Muscle of leg (tissue), 11 donors: ENCODE data around the gene FOSL1. TPM values are rescaled to one million over a fixed set of nuclear protein-coding genes. Genes with fewer than 3 reads are reported as not detected.

ENCODE experiments used
- DNase-seq: peaks from one replicate; pipeline ENCODE4 v3.0.0; 2013
- H3K27ac ChIP-seq: one replicate; pipeline ENCODE4 v1.5.1; 2013; ENCODE audit warnings: mild to moderate bottlenecking, low read length, control low read depth
- H3K27me3 ChIP-seq: one replicate; pipeline ENCODE4 v1.6.1; 2013; ENCODE audit warnings: low read length; ENCODE audit not compliant: control insufficient read depth, insufficient read depth
- H3K36me3 ChIP-seq: one replicate; pipeline ENCODE4 v1.6.1; 2013; ENCODE audit warnings: low read length; ENCODE audit not compliant: control insufficient read depth, insufficient read depth
- H3K4me1 ChIP-seq: one replicate; pipeline ENCODE4 v1.6.1; 2013; ENCODE audit warnings: low read length; ENCODE audit not compliant: control insufficient read depth, insufficient read depth
- H3K4me3 ChIP-seq: one replicate; pipeline ENCODE4 v1.5.1; 2013; ENCODE audit warnings: low read length, control low read depth
- H3K9me3 ChIP-seq: replicated peaks from 2 replicates; pipeline ENCODE4 v1.6.1; 2013; ENCODE audit warnings: low read depth, low read length; ENCODE audit not compliant: control insufficient read depth
- WGBS: methylation state at CpG from one replicate; pipeline ENCODE4 v1.1.5; 2013; ENCODE audit warnings: missing lambda C conversion rate; ENCODE audit not compliant: insufficient coverage; 5-methylcytosine and 5-hydroxymethylcytosine counted together
- polyA plus RNA-seq, 8 donors: library from polyadenylated mRNA; unstranded; fragments of 120-200 nt; gene quantifications; one replicate each; pipeline versions ENCODE4 v1.2.1 to v1.2.3, GENCODE V29; 2013; ENCODE audit warnings: inconsistent platforms in 1 of 8, low replicate concordance in 1 of 8; ENCODE audit not compliant: insufficient read length in 8 of 8, insufficient read depth in 1 of 8
- total RNA-seq: library from RNA; stranded (reverse); fragments of 120-200 nt; gene quantifications from one replicate; pipeline ENCODE4 v1.2.4, GENCODE V29; 2013

The FOSL1 gene
- total and polyA plus RNA-seq, 9 donors, result 0.19 to 0.66 (median 0.46) TPM; not detected in 1

DNA sequence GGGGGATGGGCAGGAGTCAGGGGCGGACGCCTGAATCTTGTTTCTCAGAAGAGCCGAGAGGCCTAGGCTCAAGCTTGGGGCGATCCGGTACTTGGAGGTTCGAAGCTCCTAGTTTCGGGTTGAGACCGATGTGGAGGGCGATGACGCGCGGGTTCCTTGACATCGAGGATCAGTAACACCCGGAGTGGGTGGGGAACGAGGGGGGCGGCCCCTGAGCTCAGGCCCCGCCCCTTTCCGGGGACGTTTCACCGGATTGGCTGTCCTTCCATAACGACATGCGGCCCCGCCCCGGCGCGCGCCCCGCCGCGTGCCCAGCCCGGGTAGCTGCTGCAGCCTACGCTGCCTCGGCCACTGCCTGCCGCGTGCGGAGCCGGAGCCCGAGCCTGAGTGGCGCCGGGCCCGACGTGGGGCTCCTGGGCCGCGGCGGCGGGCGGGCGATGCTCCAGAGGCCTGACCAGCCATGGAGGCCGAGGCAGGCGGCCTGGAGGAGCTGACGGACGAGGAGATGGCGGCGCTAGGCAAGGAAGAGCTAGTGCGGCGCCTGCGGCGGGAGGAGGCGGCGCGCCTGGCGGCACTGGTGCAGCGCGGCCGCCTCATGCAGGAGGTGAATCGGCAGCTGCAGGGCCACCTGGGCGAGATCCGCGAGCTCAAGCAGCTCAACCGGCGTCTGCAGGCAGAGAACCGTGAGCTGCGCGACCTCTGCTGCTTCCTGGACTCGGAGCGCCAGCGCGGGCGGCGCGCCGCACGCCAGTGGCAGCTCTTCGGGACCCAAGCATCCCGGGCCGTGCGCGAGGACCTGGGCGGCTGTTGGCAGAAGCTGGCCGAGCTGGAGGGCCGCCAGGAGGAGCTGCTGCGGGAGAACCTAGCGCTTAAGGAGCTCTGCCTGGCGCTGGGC, 9.6 kb downstream of the FOSL1 start, which contains the start of gene CCDC85B:
Gene CCDC85B (plus strand): TSS at position 350 of the 895 bp plus-strand sequence. CDS start 111 bp downstream, at position 461.
- Histone ChIP-seq H3K9me3 (no peaks in the 10 kb centered on the region), H3K27ac (peak within 1 kb of the TSS; percentile 99), H3K4me3 (peak within 1 kb of the TSS; percentile 66), H3K4me1 (peaks cover 55% of the 10 kb centered on the region), H3K27me3 (peaks cover 4% of the 10 kb centered on the region), H3K36me3 (peaks cover 14% of the 10 kb centered on the region)
- WGBS, result under 1% methylated on average over 94 of the region's 94 CpGs
- DNase-seq, result peak; percentile 99

DNA sequence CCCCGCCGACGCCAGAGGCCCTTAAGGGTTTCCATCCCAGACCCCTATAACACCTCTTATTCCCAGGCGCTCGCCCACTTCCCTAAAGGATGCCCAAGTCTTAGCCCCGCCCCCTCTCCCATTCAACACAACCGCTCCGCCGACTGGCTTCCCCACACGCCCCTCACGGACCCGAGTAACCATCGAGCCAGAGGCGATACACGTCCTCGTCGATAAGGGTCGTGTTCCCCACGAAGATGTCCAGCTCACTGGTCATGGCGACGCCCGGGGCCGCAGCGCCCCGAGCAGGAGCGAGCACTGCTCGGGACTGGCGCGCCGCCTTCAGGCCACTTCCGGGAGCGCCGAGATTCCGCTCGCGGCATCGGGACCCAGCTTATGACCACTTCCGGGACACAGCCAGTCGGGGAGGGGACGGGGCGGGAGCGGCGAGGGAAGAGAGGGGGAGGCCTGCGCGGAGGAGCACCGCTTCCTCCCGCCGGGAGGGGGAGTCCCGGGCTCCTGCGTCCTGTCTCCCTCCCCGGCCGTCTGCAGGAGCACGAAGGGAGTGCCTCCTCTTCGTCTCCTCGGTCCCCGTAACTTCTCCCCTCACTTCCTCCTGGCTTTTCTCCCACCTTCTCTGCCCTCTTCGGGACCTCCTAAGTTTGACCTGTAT, 11.9 kb downstream of the FOSL1 start, which contains the start of gene FIBP:
Gene FIBP (minus strand): TSS at position 309 of the 652 bp plus-strand sequence. CDS start 53 bp downstream, at position 256.
- Histone ChIP-seq H3K27me3 (peaks cover 4% of the 10 kb centered on the region), H3K27ac (peak within 1 kb of the TSS; percentile 99), H3K4me3 (peak within 1 kb of the TSS; percentile 89), H3K36me3 (peaks cover 36% of the 10 kb centered on the region), H3K4me1 (peaks cover 54% of the 10 kb centered on the region), H3K9me3 (no peaks in the 10 kb centered on the region)
- peak; percentile 99 for DNase-seq
- 0% methylated on average over 51 of the region's 57 CpGs for WGBS

DNA sequence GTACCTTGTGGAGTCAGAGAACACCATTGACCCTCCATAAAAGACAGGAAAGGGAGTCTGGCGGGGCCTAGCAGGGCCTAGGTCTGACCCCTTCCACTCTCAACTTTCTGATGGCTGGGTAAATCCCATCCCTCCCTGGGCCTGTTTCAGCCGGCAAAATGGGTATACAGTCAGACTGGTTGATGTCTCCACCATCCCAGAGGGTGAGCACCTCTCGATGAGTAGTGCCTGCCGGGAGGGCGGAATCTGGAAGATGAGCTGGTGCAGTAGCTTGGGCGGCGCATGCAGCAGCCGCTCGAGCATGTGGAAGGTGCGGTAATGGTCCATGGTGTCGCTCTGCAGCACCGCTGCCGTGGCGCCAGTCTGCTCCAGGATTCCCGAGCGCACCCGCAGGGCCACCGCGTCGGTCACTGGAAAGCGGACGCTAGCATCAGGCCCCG, 12.4 kb downstream of the FOSL1 start:
- Histone ChIP-seq H3K36me3 (peaks cover 42% of the 10 kb centered on the region), H3K4me3 (peak overlapping the region; percentile 89), H3K9me3 (no peaks in the 10 kb centered on the region), H3K27me3 (peaks cover 4% of the 10 kb centered on the region), H3K27ac (peak overlapping the region; percentile 99), H3K4me1 (peaks cover 50% of the 10 kb centered on the region)
- no peak for DNase-seq
- 1% methylated on average over 22 of the region's 23 CpGs for WGBS

DNA sequence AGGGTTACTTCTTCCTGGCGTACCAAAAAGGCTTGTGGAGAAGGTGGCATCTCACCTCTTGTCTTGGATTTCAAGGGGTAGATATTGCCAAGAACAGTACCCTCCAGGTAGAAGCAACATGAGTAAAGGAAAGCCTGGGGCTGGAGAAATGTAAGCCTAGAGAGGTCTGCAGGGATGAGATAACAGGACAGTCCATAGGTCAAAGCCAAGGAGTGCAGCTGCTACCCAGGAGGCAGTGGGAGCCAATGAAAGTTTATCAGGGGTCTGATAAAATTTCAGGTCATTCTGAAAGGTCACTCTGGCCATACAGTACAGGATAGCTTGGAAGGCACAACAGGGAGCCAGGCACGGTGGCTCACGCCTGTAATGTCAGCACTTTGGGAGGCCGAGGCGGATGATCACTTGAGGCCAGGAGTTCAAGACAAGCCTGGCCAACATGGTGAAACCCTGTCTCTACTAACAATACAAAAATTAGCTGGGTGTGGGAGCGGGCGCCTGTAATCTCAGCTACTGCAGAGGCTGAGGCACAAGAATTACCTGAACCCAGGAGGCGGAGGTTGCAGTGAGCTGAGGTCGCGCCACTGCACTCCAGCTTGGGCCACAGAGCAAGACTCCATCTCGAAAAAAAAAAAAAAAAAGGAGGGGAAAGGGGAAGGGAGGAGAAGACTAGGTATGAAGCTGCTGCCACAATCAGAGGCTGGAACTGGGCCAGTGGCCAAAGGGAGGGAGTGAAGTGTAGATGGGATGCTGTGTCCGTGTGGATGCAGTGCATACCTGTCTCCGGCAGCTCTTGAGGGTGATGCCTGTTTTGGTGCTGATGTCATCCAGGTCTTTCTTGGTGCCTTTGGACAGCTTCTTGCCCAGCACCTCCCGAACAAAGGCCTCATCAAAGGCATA, 13.1 kb downstream of the FOSL1 start:
- peak overlapping the region; percentile 99 for H3K27ac ChIP-seq
- H3K4me1 ChIP-seq, result peaks cover 43% of the 10 kb centered on the region
- H3K36me3 ChIP-seq, result peaks cover 47% of the 10 kb centered on the region

DNA sequence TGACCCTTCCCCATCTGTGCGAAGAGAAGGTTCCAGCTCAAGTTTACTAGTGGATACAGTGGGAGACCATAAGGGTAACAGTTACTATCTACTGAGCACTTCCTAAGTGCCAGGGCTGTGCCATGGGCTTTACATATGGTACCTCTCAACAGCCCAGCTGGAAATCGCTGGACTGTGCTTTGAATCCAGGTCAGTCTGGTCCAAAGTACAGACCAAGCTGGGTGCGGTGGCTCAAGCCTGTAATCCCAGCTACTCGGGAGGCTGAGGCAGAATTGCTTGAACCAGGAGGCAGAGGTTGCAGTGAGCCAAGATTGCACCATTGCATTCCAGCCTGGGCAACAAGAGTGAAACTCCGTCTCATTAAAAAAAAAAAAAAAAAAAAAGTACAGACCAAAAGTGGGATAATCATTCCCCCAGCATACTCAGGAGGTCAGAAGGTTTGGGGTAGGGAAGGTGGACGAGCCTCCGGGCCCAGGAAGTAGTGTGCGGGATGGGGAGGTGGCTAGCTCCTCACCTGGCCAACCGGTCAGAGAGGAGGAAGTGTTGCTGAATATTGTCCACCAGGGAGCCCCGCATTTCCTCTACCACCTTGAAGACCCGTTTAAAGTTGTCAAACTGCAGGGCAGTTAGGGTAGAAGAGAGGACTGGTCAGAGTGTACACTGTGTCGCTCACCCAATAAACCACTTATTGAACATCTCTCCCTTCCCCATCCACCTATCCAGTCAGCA, 14.2 kb downstream of the FOSL1 start:
- WGBS, result 94% methylated on average over 7 of the region's 12 CpGs
- H3K4me1 ChIP-seq, result peaks cover 32% of the 10 kb centered on the region
- no peak overlapping the region for H3K4me3 ChIP-seq

More for the DNA sequence above, 13.1 kb downstream of the FOSL1 start:
- 83% methylated on average over 5 of the region's 14 CpGs for WGBS
- Histone ChIP-seq H3K9me3 (no peaks in the 10 kb centered on the region), H3K27me3 (peaks cover 4% of the 10 kb centered on the region), H3K4me3 (peak overlapping the region; percentile 89)
- peak; percentile 24 for DNase-seq

DNA sequence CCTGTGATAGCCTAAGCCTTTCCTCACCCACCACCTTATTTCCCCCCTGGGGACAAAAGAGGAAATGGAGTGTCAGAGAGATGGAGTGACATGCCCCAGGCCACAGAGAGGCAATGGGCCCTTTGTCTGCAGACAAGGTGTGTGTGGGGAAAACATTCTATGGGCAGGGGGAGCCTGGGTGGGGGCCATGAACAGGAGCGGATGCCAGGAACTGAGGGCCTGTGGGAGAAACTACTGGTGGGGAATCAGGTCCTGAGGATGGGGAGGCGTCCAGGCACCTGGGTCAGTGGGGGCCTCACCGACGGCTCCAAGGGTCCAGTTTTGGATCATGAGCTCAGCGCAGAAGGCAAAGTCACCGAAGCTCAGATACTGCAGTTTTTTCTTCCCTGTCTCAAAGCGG, 15.0 kb downstream of the FOSL1 start:
- Histone ChIP-seq H3K9me3 (no peaks in the 10 kb centered on the region), H3K36me3 (peaks cover 48% of the 10 kb centered on the region), H3K27ac (no peak overlapping the region), H3K4me1 (peaks cover 31% of the 10 kb centered on the region), H3K27me3 (no peaks in the 10 kb centered on the region), H3K4me3 (no peak overlapping the region)
- DNase-seq, result no peak
- WGBS, result 87% methylated on average over 7 of the region's 7 CpGs

More for the DNA sequence above, 14.2 kb downstream of the FOSL1 start:
- Histone ChIP-seq H3K27ac (no peak overlapping the region), H3K27me3 (no peaks in the 10 kb centered on the region), H3K9me3 (no peaks in the 10 kb centered on the region), H3K36me3 (peaks cover 48% of the 10 kb centered on the region)
- DNase-seq, result no peak

DNA sequence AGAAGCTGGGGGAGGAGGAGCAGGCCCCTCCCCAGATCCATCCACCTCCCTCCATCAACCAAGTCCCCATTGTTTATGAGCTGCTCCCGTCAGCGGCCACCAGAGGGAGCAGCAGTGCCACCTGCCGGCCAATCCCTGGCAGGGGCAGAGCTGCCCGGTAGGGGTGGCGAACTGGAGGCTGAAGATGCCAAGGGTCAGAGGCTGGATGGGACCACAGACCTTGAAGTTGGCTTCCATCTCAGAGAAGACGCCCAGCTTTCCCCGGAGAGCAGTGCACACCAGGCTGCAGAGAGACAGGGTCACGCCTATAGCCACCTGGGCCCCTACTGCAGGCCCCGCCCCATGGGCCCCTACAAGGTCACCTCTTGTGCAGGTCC, 15.5 kb downstream of the FOSL1 start:
- H3K27ac ChIP-seq, result no peak overlapping the region
- DNase-seq, result peak; percentile 74
- 24% methylated on average over 6 of the region's 9 CpGs for WGBS

DNA sequence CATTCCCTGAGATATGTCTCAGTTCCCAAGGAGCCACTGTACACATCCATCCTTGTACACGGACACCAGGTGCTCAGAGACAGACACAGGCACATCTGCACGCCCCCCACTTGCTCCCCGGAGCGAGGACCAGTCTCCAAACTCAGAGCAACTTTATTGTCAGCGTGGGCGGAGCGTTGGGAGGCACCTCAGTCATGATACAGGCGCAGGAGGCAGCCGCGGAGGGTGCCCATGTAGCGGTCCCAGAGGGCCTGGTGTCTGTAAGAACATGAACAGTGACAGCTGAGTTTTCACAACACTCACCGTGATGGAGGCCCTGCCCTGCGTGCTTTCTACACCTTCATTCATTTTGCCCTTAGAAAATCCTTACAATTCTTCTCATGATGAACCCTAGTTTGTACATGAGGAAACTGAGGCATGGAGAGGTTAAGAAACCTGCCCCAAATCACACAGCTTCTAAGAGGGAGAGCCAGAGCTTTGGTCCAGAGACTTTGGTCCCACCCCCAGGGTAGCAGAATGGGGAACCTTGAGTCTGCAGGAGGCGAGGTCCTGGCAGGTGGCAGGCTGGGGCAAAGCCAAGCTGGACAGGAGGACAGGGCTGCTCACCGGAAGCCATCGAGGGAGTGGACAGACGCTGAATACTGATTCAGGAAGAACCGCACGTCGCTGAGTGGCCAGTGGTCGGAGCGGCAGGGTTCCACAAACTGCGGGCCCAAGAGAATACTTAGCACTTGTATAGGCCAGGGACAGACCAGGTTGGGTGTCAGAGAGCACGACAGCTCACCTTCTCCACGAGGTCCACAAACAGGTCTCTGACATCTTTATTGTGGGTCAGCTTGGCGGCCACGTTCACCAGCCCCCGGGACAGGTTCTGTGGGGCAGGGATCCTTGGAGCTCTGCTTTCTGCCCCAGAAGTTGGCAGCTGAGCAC, 16.1 kb downstream of the FOSL1 start:
- no peaks in the 10 kb centered on the region for H3K27me3 ChIP-seq
- no peak overlapping the region for H3K27ac ChIP-seq
- no peaks in the 10 kb centered on the region for H3K9me3 ChIP-seq
- H3K4me1 ChIP-seq, result peaks cover 19% of the 10 kb centered on the region
- DNase-seq, result no peak
- peaks cover 48% of the 10 kb centered on the region for H3K36me3 ChIP-seq
- WGBS, result 84% methylated on average over 22 of the region's 28 CpGs
- no peak overlapping the region for H3K4me3 ChIP-seq

More for the DNA sequence above, 15.5 kb downstream of the FOSL1 start:
- H3K4me1 ChIP-seq, result peaks cover 26% of the 10 kb centered on the region
- peaks cover 48% of the 10 kb centered on the region for H3K36me3 ChIP-seq
- no peaks in the 10 kb centered on the region for H3K27me3 ChIP-seq
- no peaks in the 10 kb centered on the region for H3K9me3 ChIP-seq
- no peak overlapping the region for H3K4me3 ChIP-seq
